H9 (cell line): ENCODE measurements around the gene UNCX. TPM values are rescaled to one million over a fixed set of nuclear protein-coding genes. Genes with fewer than 3 reads are reported as not detected.

Source experiments
- DNase-seq: peaks from one replicate; pipeline ENCODE4 v3.0.0-alpha.2; 2017
- H2AFZ ChIP-seq: one replicate; pipeline ENCODE4 v1.6.1; 2013; ENCODE audit warnings: mild to moderate bottlenecking, low read length, control low read depth, moderate library complexity
- H2AK5ac ChIP-seq: 2 replicates; pipeline ENCODE4 v1.6.1; 2013; ENCODE audit warnings: low read length, control low read depth, mixed read lengths; ENCODE audit not compliant: insufficient read length
- H2BK120ac ChIP-seq: one replicate; pipeline ENCODE4 v1.6.1; 2013; ENCODE audit warnings: low read depth, mild to moderate bottlenecking, low read length, control low read depth, inconsistent platforms; ENCODE audit not compliant: poor library complexity, severe bottlenecking
- H2BK12ac ChIP-seq: 2 replicates; pipeline ENCODE4 v1.6.1; 2013; ENCODE audit warnings: low read length, control low read depth, mixed read lengths, low read depth; ENCODE audit not compliant: insufficient read length
- H2BK15ac ChIP-seq: 2 replicates; pipeline ENCODE4 v1.6.1; 2013; ENCODE audit warnings: low read depth, low read length, control low read depth
- H2BK20ac ChIP-seq: one replicate; pipeline ENCODE4 v1.6.1; 2013; ENCODE audit warnings: low read depth, mild to moderate bottlenecking, low read length, control low read depth, inconsistent platforms; ENCODE audit not compliant: poor library complexity, severe bottlenecking
- H2BK5ac ChIP-seq: 2 replicates; pipeline ENCODE4 v1.6.1; 2013; ENCODE audit warnings: low read length, control low read depth, mixed read lengths; ENCODE audit not compliant: insufficient read length
- H3K14ac ChIP-seq: 2 replicates; pipeline ENCODE4 v1.6.1; 2013; ENCODE audit warnings: low read length, control low read depth; ENCODE audit not compliant: insufficient read depth
- H3K18ac ChIP-seq: 2 replicates; pipeline ENCODE4 v1.6.1; 2013; ENCODE audit warnings: low read depth, mild to moderate bottlenecking, mixed read lengths, low read length, control low read depth; ENCODE audit not compliant: insufficient read length
- H3K23ac ChIP-seq: 2 replicates; pipeline ENCODE4 v1.6.1; 2013; ENCODE audit warnings: low read length, control low read depth, mixed read lengths, low read depth; ENCODE audit not compliant: insufficient read length
- H3K23me2 ChIP-seq: 2 replicates; pipeline ENCODE4 v1.6.1; 2013; ENCODE audit warnings: low read depth, mild to moderate bottlenecking, mixed read lengths, low read length, control low read depth; ENCODE audit not compliant: insufficient read length, poor library complexity, severe bottlenecking
- H3K27ac ChIP-seq: 2 replicates; pipeline ENCODE4 v1.5.1; 2013; ENCODE audit warnings: low read length, control low read depth, mixed read lengths, low read depth; ENCODE audit not compliant: insufficient read length
- H3K27me3 ChIP-seq: 2 replicates; pipeline ENCODE4 v1.6.1; 2013; ENCODE audit warnings: low read length, control low read depth, inconsistent platforms; ENCODE audit not compliant: insufficient read depth
- H3K4ac ChIP-seq: 2 replicates; pipeline ENCODE4 v1.6.1; 2013; ENCODE audit warnings: low read depth, mild to moderate bottlenecking, control low read depth, inconsistent platforms, low read length, moderate library complexity
- H3K4me1 ChIP-seq: 2 replicates; pipeline ENCODE4 v1.6.1; 2013; ENCODE audit warnings: low read length, control low read depth, inconsistent platforms; ENCODE audit not compliant: insufficient read depth
- H3K4me2 ChIP-seq: 2 replicates; pipeline ENCODE4 v1.6.1; 2013; ENCODE audit warnings: low read length, control low read depth, mixed read lengths; ENCODE audit not compliant: insufficient read length, insufficient read depth
- H3K56ac ChIP-seq: 2 replicates; pipeline ENCODE4 v1.6.1; 2013; ENCODE audit warnings: low read depth, mild to moderate bottlenecking, mixed read lengths, low read length, control low read depth; ENCODE audit not compliant: insufficient read length
- H3K79me1 ChIP-seq: 2 replicates; pipeline ENCODE4 v1.6.1; 2013; ENCODE audit warnings: low read depth, mild to moderate bottlenecking, moderate library complexity, low read length, control low read depth, inconsistent platforms; ENCODE audit not compliant: insufficient read depth, poor library complexity, severe bottlenecking
- H3K79me2 ChIP-seq: 2 replicates; pipeline ENCODE4 v1.6.1; 2013; ENCODE audit warnings: low read length, control low read depth, inconsistent platforms; ENCODE audit not compliant: insufficient read depth
- H3K9ac ChIP-seq: 2 replicates; pipeline ENCODE4 v1.6.1; 2013; ENCODE audit warnings: low read length, control low read depth, mixed read lengths; ENCODE audit not compliant: insufficient read length; ENCODE audit errors: extremely low read depth
- H3K9me3 ChIP-seq: one replicate; pipeline ENCODE4 v1.6.1; 2013; ENCODE audit warnings: low read depth, low read length, inconsistent platforms; ENCODE audit not compliant: control insufficient read depth
- H3T11ph ChIP-seq: one replicate; pipeline ENCODE4 v1.6.1; 2013; ENCODE audit warnings: mild to moderate bottlenecking, low read length, control low read depth, inconsistent platforms
- H4K20me1 ChIP-seq: one replicate; pipeline ENCODE4 v1.6.1; 2013; ENCODE audit not compliant: control insufficient read depth, insufficient read length, insufficient read depth
- H4K5ac ChIP-seq: 2 replicates; pipeline ENCODE4 v1.6.1; 2013; ENCODE audit warnings: low read depth, mild to moderate bottlenecking, mixed read lengths, low read length, control low read depth; ENCODE audit not compliant: insufficient read length
- H4K8ac ChIP-seq: replicated peaks from 2 replicates; pipeline ENCODE4 v1.6.1; 2013; ENCODE audit warnings: low read length, control low read depth, mixed read lengths, low read depth; ENCODE audit not compliant: insufficient read length
- H4K91ac ChIP-seq: 2 replicates; pipeline ENCODE4 v1.6.1; 2013; ENCODE audit warnings: low read depth, mild to moderate bottlenecking, moderate library complexity, mixed read lengths, low read length, control low read depth; ENCODE audit not compliant: insufficient read length
- H3K27ac Mint-ChIP-seq, 3 experiments: 2 replicates in 2 of 3; 3 replicates in 1 of 3; pipeline ENCODE4 v1.8.0; 2020 to 2021; ENCODE audit warnings: mixed read lengths in 3 of 3, mild to moderate bottlenecking in 1 of 3, moderate library complexity in 1 of 3
- H3K27me3 Mint-ChIP-seq: 2 replicates; pipeline ENCODE4 v1.8.0; 2021; ENCODE audit warnings: low read depth, mild to moderate bottlenecking, moderate library complexity, mixed read lengths
- H3K36me3 Mint-ChIP-seq, 3 experiments: 2 replicates in 2 of 3; 3 replicates in 1 of 3; pipeline ENCODE4 v1.8.0; 2020 to 2021; ENCODE audit warnings: low read depth in 3 of 3, mixed read lengths in 3 of 3; ENCODE audit not compliant: insufficient read depth in 1 of 3
- H3K4me1 Mint-ChIP-seq, 2 experiments: 2 replicates each; pipeline ENCODE4 v1.8.0; 2020; ENCODE audit warnings: mixed read lengths in 2 of 2
- H3K4me3 Mint-ChIP-seq, 2 experiments: 2 replicates in 1 of 2; 3 replicates in 1 of 2; pipeline ENCODE4 v1.8.0; 2020 to 2021; ENCODE audit warnings: mild to moderate bottlenecking in 2 of 2, mixed read lengths in 2 of 2, moderate library complexity in 1 of 2
- H3K9me3 Mint-ChIP-seq, 2 experiments: 2 replicates in 1 of 2; 3 replicates in 1 of 2; pipeline ENCODE4 v1.8.0; 2020; ENCODE audit warnings: mild to moderate bottlenecking in 2 of 2, mixed read lengths in 2 of 2, moderate library complexity in 1 of 2
- CTCF ChIP-seq: fragments of 200-600 bp; sonication (generic); conservative IDR thresholded peaks from 3 replicates; pipeline ENCODE4 v1.8.0; 2021; ENCODE audit warnings: antibody characterized with exemption, mild to moderate bottlenecking
- WGBS: extraction: QIAGEN DNeasy Blood & Tissue Kit; methylation state at CpG from one replicate; pipeline ENCODE4 v1.1.7; 2013; ENCODE audit warnings: missing lambda C conversion rate, low lambda C conversion rate, mixed read lengths; ENCODE audit not compliant: insufficient read length; ENCODE audit errors: extremely low coverage; 5-methylcytosine and 5-hydroxymethylcytosine counted together
- total RNA-seq: library from RNA; stranded (reverse); gene quantifications from 2 replicates; pipeline ENCODE4 v1.2.1, GENCODE V29; 2021

The UNCX gene
- total RNA-seq, 1 experiment from 2014 or later: not detected

DNA sequence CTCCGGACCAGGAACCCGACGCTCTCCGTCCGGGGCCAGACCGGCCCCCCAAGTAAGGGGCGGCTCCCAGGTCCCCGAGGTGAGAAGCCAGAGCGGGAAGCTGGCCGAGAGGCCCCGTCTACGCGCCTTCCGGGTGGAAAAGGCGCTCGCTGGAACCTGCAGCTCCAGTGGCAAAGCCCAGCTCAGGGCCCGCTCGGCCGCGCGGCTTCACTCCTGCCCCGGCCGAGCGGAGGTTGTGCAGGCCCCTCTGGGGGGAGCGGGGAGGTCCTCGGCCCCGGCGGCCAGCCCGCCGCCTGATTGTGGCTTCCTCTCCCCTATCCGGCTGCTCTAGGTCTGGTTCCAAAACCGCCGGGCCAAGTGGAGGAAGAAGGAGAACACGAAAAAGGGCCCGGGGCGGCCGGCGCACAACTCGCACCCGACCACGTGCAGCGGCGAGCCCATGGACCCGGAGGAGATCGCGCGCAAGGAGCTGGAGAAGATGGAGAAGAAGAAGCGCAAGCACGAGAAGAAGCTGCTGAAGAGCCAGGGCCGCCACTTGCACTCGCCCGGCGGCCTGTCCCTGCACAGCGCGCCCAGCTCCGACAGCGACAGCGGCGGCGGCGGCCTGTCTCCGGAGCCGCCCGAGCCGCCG, 2.9 kb downstream of the UNCX start:
- Mint-ChIP-seq H3K36me3 (no peaks in the 10 kb centered on the region; a peak in 1 of 7 replicates), H3K4me3 (peak overlapping the region in 1 of 2 experiments; percentile 71; a peak in 2 of 5 replicates), H3K27me3 (peaks cover 87% of the 10 kb centered on the region), H3K27ac (no peak overlapping the region), H3K9me3 (peaks cover 5 to 11% of the 10 kb centered on the region in 2 experiments; a peak in 4 of 5 replicates), H3K4me1 (peaks cover 9 to 38% of the 10 kb centered on the region in 2 experiments)
- Histone ChIP-seq H3K9me3 (no peaks in the 10 kb centered on the region), H3K27me3 (peaks cover 82% of the 10 kb centered on the region), H3K4me2 (no peak overlapping the region), H3K18ac (no peak overlapping the region), H3K9ac (no peak overlapping the region), H4K5ac (no peak overlapping the region), H3K23ac (no peak overlapping the region), H2BK20ac (no peak overlapping the region), H3K23me2 (no peaks in the 10 kb centered on the region), H4K8ac (no peak overlapping the region), H3K79me2 (no peaks in the 10 kb centered on the region), H3K27ac (no peak overlapping the region), H2BK120ac (no peak overlapping the region), H2BK5ac (no peak overlapping the region), H3T11ph (no peak overlapping the region), H3K4me1 (peaks cover 2% of the 10 kb centered on the region; the same call in 1 of the 2 replicates), H4K91ac (no peak overlapping the region), H3K79me1 (no peaks in the 10 kb centered on the region), H2AK5ac (no peak overlapping the region), H2BK15ac (no peak overlapping the region), H2AFZ (no peak overlapping the region), H3K56ac (no peak overlapping the region), H3K4ac (no peak overlapping the region), H3K14ac (no peak overlapping the region), H2BK12ac (no peak overlapping the region), H4K20me1 (no peaks in the 10 kb centered on the region)
- DNase-seq: no peak
- no CpG with 5 or more reads among the region's 66 CpGs for WGBS
- TF ChIP-seq CTCF: no peak
